GM18517 (cell line): Measurements from ENCODE around the gene C1orf198.

Experiments used
- ATAC-seq: cut with Tn5 transposase; IDR thresholded peaks from one replicate; pipeline ENCODE4 v1.9.1; 2021; ENCODE audit warnings: mild to moderate bottlenecking, moderate library complexity; ENCODE audit not compliant: unreplicated experiment

The C1orf198 gene

GRCh38 chr1:230892018-230892491, 23.7 kb upstream of the C1orf198 start:
- no peak for ATAC-seq

DNA sequence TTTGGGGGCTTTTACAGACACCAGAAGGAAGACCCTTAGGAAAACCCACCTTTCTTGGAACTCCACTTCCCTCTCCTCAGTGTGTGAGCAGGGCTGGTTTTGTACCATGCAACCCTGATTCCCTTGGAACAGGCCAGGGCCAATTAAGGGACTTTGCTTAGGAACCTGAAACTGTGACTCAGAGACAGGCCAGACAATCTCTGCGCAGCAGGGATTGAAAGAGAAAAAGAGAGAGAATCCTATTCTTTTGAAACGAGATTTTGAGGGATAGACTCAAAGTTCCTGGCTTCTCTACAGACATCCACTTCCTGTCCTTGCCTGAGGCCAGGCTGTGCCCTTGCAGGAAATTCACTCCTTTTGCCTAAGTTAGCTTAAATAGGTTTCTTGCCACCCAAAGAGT, 23.1 kb upstream of the C1orf198 start:
- no peak for ATAC-seq

- ATAC-seq = no peak
These were observed 16.3 kb upstream of the C1orf198 start for GRCh38 chr1:230884646-230885045.

- no peak for ATAC-seq
These were observed 15.6 kb upstream of the C1orf198 start for GRCh38 chr1:230883967-230884366.

GRCh38 chr1:230879778-230880177, 11.5 kb upstream of the C1orf198 start:
- no peak for ATAC-seq

DNA sequence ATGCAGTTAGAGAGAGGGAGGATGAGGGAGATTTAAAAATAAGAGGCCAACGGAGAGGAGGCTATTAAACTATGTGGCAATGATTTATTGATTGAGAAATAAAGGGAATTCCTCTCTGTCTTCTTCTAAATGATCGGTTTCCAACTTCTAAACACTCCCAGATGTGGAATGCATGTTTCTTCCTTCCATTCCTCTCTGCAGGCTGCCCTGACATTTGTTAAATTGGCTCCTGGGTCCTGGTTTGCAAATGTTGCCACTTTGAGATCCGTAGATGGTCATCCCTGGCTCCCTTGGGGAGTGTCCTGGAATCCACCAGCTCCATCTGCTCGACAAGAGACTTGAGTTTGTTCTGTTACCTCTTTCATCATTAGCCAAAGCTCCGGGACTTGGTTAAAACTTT, 10.3 kb upstream of the C1orf198 start:
- ATAC-seq = no peak

DNA sequence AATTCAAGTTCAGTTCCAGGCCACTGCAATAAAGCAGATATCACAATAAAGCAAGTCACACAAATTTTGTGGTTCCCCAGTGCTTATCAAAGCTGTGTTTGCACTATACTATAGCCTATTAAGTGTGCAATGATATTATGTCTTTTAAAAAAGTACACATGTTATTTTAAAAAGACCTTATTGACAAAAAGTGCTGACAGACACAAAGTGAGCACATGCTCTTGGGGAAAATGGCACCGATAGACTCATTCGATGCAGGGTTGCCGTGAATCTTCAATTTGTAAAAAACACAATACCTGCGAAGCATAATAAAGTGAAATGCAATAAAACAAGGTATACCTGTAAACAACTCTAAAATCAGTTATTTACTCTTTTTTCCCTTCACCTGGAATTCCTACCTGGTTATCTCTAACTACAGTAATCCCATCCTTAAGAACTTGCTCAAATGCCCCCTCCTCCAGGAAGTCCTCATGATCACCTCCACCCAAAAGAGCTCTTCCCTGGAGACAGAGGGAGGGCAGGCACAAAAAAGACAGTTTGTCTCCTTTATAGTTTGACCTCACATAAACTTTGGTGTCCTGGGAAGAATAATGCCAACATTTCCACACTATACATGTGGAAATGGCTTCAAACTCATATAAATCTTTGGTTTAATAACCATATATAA, 9.7 kb upstream of the C1orf198 start:
- no peak for ATAC-seq

DNA sequence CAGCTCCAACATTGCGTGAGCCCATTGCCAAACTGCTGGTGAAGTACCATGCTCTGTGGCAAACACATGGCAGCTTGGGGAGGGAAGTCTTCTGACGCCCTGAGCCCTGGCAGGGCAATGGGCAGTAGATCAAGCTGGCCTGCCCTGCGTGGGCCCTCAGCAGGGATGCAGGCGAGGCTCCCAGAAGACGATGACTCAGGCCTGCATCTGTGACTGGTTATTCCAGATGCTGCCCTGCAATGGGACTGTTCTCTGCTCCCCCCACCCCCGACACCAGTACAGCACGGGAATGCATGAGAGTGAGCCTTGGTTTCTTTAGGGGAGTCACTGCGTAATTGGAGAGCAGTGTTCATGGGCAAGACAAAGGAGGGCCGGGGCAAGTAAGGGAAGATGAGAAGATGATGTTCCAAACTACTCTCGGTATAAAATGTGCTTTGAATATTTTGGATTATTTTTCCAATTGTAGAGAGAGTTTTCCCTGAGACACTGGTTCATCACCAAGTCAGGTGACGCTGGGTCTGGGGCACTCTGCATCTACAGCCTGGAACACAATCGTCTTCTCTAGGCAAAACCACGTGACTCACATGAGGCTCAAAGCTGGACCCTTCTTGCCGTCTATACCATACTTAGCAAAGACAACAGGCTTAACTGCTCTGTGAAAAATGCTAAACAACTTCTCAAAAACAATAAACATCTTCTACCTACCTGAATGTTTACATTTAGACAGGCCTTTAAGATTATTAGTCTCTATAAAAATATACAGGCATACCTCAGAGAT, 9.0 kb upstream of the C1orf198 start:
- no peak for ATAC-seq

- ATAC-seq = no peak
These were observed 8.3 kb upstream of the C1orf198 start for GRCh38 chr1:230876660-230877059.

GRCh38 chr1:230875370-230875769, 7.0 kb upstream of the C1orf198 start:
- ATAC-seq = no peak

- ATAC-seq = no peak
These were observed 2.6 kb upstream of the C1orf198 start for GRCh38 chr1:230870916-230871315.

GRCh38 chr1:230869500-230869899, 1.2 kb upstream of the C1orf198 start:
- ATAC-seq = no peak

DNA sequence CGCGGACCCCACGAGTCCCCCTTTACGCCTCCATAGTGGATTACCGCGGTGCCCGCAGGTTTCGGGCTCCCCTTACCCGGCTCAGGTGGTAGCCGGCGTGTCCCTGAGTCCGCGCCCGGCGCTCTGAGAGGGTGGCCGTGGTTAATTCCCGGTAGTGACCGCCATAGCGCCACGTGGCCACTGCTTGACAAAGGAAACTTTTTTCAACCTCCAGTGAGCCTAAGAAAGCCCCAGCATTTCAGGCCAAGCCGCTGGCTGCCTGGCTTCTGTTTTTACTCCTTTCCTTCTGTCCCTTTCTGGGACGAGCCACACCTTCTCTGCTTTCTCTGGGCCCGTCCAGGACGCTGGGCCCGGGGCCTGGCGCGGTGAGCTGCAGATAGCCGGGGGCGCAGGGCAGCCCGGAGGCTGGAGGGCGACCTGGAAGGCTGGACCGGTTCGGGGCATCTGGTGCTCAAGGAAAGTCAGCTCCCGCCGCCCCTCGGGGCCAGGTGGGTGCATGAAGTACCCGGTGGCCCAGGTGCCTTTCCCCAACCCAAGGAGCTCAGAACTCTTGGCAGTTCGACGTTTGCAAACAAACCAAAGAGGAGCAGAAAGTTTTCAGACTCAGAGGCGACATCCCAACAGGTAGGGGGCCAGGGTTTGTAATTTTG, 540 bp upstream of the C1orf198 start:
- peak; percentile 25 for ATAC-seq

GRCh38 chr1:230867101-230867902, 1.0 kb downstream of the C1orf198 start:
- no peak for ATAC-seq

GRCh38 chr1:230866171-230867070, 1.9 kb downstream of the C1orf198 start:
- ATAC-seq = no peak

DNA sequence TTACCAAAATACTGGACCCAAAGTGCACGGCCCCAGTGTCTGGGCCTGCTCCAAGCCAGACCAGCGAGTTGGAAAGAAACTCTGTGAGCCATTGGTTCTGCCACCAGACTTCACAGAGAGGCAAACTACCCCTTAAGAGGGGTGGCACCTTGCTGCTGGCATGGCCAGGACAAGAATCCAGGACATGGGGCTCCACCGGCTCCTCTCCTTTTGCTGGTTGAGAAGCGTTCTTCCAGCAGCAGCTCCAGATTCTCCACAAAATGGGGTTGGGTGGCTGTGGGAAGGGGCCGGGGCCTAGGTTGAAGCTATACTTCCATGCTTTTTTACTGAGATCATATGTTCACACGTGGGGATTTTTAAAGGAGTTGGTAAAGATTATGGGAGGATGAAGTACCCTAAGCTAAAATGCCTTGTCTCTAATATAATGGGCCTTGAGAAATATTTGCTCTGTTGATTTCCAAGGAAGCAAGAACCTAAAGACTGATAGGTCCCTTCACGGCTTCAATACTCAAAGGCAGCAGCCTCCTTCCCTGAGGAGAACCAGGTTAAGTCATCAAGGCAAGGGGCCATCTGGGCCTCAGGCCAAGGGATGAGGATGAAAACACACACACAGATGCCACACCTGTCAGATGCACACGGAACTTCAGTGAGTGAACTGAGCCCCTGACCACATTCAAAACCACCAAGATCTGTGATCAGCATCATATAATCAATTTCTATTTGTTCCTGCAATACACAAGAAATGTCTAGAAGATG, 3.1 kb downstream of the C1orf198 start:
- no peak for ATAC-seq

DNA sequence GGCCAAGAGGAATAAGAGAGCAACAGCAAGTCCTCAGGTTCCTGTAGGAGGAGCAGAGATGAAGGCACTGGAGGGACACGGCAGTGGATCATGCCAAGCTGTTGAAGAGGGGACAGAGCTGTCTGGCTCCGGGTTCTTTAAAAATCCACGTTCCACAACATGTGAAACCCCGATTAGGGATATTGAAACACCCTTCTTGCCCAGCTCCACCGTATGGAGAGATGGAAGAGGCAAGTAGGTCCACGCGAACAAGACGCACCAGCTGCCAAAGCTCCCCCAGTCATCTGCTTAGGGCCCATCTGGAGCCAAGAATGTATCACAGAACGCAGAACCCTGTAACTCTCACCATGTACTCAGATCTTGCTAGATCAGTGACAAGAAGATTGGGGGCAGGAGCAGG, 3.9 kb downstream of the C1orf198 start:
- ATAC-seq = no peak

DNA sequence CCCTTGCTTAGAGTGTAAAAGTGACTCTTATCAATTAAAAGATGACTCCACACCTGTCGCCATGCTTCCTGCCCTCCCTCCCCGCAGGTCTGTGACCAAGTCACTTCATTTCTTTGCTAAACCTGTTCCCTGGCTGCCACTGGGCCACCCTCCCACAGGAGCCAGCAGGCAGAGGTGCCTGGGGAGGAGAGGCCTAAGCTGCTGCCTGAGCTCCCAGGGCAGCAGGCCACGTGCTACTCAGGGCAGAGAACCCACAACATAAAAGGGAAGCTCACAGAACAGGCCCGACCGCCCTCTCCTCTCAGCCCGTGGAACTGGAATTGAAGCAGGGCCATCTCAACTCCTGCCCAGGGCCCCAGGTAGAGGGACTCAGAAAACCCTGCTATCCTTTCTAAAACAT, 4.9 kb downstream of the C1orf198 start:
- no peak for ATAC-seq

GRCh38 chr1:230861970-230862595, 6.2 kb downstream of the C1orf198 start:
- ATAC-seq = no peak
